Neural cell (in vitro differentiated cells): ENCODE measurements around the gene HOGA1. TPM values are rescaled to one million over a fixed set of nuclear protein-coding genes. Genes with fewer than 3 reads are reported as not detected.

ENCODE experiments used
- H2AFZ ChIP-seq: fragments of 200-600, 300-800 bp; sonication (generic), shearing (Covaris generic); 2 replicates; pipeline ENCODE4 v1.6.0; 2014; ENCODE audit warnings: low read depth, mild to moderate bottlenecking, antibody characterized with exemption, low read length, moderate library complexity
- H3F3A ChIP-seq: fragments of 200-600 bp; shearing (Covaris generic); 2 replicates; pipeline ENCODE4 v1.6.1; 2016; ENCODE audit warnings: mild to moderate bottlenecking, moderate library complexity, mixed read lengths, antibody characterized with exemption, low read length; ENCODE audit not compliant: insufficient read depth, poor library complexity, severe bottlenecking
- H3K27ac ChIP-seq: fragments of 200-600, 300-800 bp; sonication (generic), shearing (Covaris generic); 2 replicates; pipeline ENCODE4 v1.5.1; 2014; ENCODE audit warnings: mild to moderate bottlenecking, low read length, moderate library complexity
- H3K27me3 ChIP-seq: fragments of 300-800, 200-600 bp; sonication (generic), shearing (Covaris generic); 2 replicates; pipeline ENCODE4 v1.6.0; 2014; ENCODE audit warnings: mild to moderate bottlenecking, low read depth, low read length, moderate library complexity; ENCODE audit not compliant: insufficient read depth
- H3K36me3 ChIP-seq: fragments of 300-800, 200-600 bp; sonication (generic), shearing (Covaris generic); 2 replicates; pipeline ENCODE4 v1.5.1; 2014; ENCODE audit warnings: mild to moderate bottlenecking, antibody characterized with exemption, low read length, moderate library complexity; ENCODE audit not compliant: insufficient read depth
- H3K4me2 ChIP-seq: fragments of 300-800, 200-600 bp; sonication (generic), shearing (Covaris generic); 2 replicates; pipeline ENCODE4 v1.6.0; 2014; ENCODE audit warnings: mild to moderate bottlenecking, low read length
- H3K4me3 ChIP-seq: fragments of 300-800, 200-600 bp; sonication (generic), shearing (Covaris generic); 2 replicates; pipeline ENCODE4 v1.5.1; 2014; ENCODE audit warnings: mild to moderate bottlenecking, low read length, moderate library complexity
- H3K79me2 ChIP-seq: fragments of 200-600 bp; shearing (Covaris generic); replicated peaks from 2 replicates; pipeline ENCODE4 v1.6.0; 2014; ENCODE audit warnings: mild to moderate bottlenecking, low read length, moderate library complexity; ENCODE audit not compliant: insufficient read depth
- H3K9ac ChIP-seq: fragments of 300-800, 200-600 bp; sonication (generic), shearing (Covaris generic); 2 replicates; pipeline ENCODE4 v1.6.1; 2016; ENCODE audit warnings: mild to moderate bottlenecking, low read length, mixed read lengths
- H3K9me2 ChIP-seq: fragments of 200-600 bp; shearing (Covaris generic); 2 replicates; pipeline ENCODE4 v1.6.1; 2016; ENCODE audit warnings: mild to moderate bottlenecking, low read length, mixed read lengths; ENCODE audit not compliant: insufficient read depth
- H3K9me3 ChIP-seq: fragments of 200-600, 300-800 bp; sonication (generic), shearing (Covaris generic); 2 replicates; pipeline ENCODE4 v1.6.1; 2016; ENCODE audit warnings: mild to moderate bottlenecking, mixed run types, low read length, moderate library complexity, mixed read lengths
- H4K20me1 ChIP-seq: fragments of 200-600 bp; shearing (Covaris generic); 2 replicates; pipeline ENCODE4 v1.6.1; 2016; ENCODE audit warnings: mild to moderate bottlenecking, mixed run types; ENCODE audit not compliant: insufficient read depth
- CTCF ChIP-seq: fragments of 450-650 bp; IDR thresholded peaks from 2 replicates; pipeline ENCODE4 v1.5.1; 2014; ENCODE audit warnings: antibody characterized with exemption, mild to moderate bottlenecking, moderate library complexity; ENCODE audit not compliant: poor library complexity, severe bottlenecking
- EP300 ChIP-seq: fragments of 450-650 bp; conservative IDR thresholded peaks from 2 replicates; pipeline ENCODE4 v1.6.1; 2014; ENCODE audit warnings: antibody characterized with exemption, mild to moderate bottlenecking, moderate library complexity; ENCODE audit not compliant: poor library complexity, severe bottlenecking
- EZH2 ChIP-seq: fragments of 200-600, 300-800 bp; shearing (Covaris generic), sonication (generic); IDR thresholded peaks from 2 replicates; pipeline ENCODE4 v1.6.1; 2014; ENCODE audit warnings: antibody characterized with exemption, low read length, borderline replicate concordance, mild to moderate bottlenecking; ENCODE audit not compliant: insufficient read depth, poor library complexity, severe bottlenecking
- MXI1 ChIP-seq: fragments of 450-650 bp; conservative IDR thresholded peaks from 2 replicates; pipeline ENCODE4 v1.6.1; 2014; ENCODE audit warnings: antibody characterized with exemption, mild to moderate bottlenecking; ENCODE audit not compliant: poor library complexity, severe bottlenecking
- POLR2AphosphoS5 ChIP-seq: IDR thresholded peaks from 2 replicates; pipeline ENCODE4 v1.6.1; 2012
- RAD21 ChIP-seq: fragments of 450-650 bp; conservative IDR thresholded peaks from 2 replicates; pipeline ENCODE4 v1.6.1; 2014; ENCODE audit warnings: antibody characterized with exemption, mild to moderate bottlenecking, moderate library complexity
- REST ChIP-seq: IDR thresholded peaks from 2 replicates; pipeline ENCODE4 v1.6.1; 2012; ENCODE audit warnings: borderline replicate concordance
- SMC3 ChIP-seq: fragments of 450-650 bp; conservative IDR thresholded peaks from 2 replicates; pipeline ENCODE4 v1.6.1; 2014; ENCODE audit warnings: antibody characterized with exemption, mild to moderate bottlenecking, moderate library complexity; ENCODE audit not compliant: poor library complexity
- TAF1 ChIP-seq: IDR thresholded peaks from 2 replicates; pipeline ENCODE4 v1.6.1; 2012; ENCODE audit warnings: low read depth
- polyA plus RNA-seq: library from polyadenylated mRNA; depleted of rRNA; stranded (reverse); fragments of >200 nt; gene quantifications from 2 replicates; pipeline ENCODE4 v1.2.3, GENCODE V29; 2014

HOGA1 gene
- polyA plus RNA-seq, 1 donor from 2014 or later, result not detected

GRCh38 chr10:97644936-97645335, 60.7 kb downstream of the HOGA1 start:
- Histone ChIP-seq H3K27ac (no peak overlapping the region), H3F3A (no peaks in the 10 kb centered on the region), H3K9me3 (no peaks in the 10 kb centered on the region), H3K36me3 (no peaks in the 10 kb centered on the region), H3K79me2 (peaks cover 22% of the 10 kb centered on the region), H3K4me3 (no peak overlapping the region), H3K9ac (no peak overlapping the region), H3K4me2 (no peak overlapping the region), H3K27me3 (no peaks in the 10 kb centered on the region), H3K9me2 (no peaks in the 10 kb centered on the region), H4K20me1 (no peaks in the 10 kb centered on the region), H2AFZ (no peak overlapping the region)
- TF ChIP-seq CTCF (no peak), SMC3 (no peak), POLR2AphosphoS5 (no peak), EZH2 (no peak), EP300 (no peak), TAF1 (no peak), REST (no peak), RAD21 (no peak), MXI1 (no peak)

GRCh38 chr10:97647556-97647955, 63.4 kb downstream of the HOGA1 start:
- Histone ChIP-seq H3K9ac (no peak overlapping the region), H2AFZ (no peak overlapping the region), H3K27me3 (no peaks in the 10 kb centered on the region), H3K9me2 (no peaks in the 10 kb centered on the region), H4K20me1 (no peaks in the 10 kb centered on the region), H3K4me2 (no peak overlapping the region), H3K36me3 (peaks cover 5% of the 10 kb centered on the region), H3K4me3 (no peak overlapping the region), H3K27ac (no peak overlapping the region), H3K9me3 (no peaks in the 10 kb centered on the region), H3F3A (no peaks in the 10 kb centered on the region), H3K79me2 (peaks cover 11% of the 10 kb centered on the region)
- TF ChIP-seq CTCF (no peak), EZH2 (no peak), RAD21 (no peak), MXI1 (no peak), POLR2AphosphoS5 (no peak), TAF1 (no peak), REST (no peak), EP300 (no peak), SMC3 (no peak)
